NCI-H2227 (cell line): ENCODE results near the gene UBIAD1.
"Not testable (repeated sequence)": the region's sequence is repeated elsewhere in the genome, so short reads cannot be mapped to it uniquely, and the experiment has no call there.

ENCODE experiments used
- DNase-seq: peaks from one replicate; lab custom pipeline; 2025; ENCODE audit not compliant: unreplicated experiment; lab: John Stamatoyannopoulos, UW

The UBIAD1 gene

GRCh38 chr1:11279630-11280029 lies 6.6 kb downstream of the UBIAD1 start:
- DNase-seq: no peak

GRCh38 chr1:11280719-11281376 lies 7.8 kb downstream of the UBIAD1 start:
- no peak for DNase-seq

GRCh38 chr1:11281518-11282331 lies 8.7 kb downstream of the UBIAD1 start:
- DNase-seq: no peak

GRCh38 chr1:11283151-11283550 lies 10.2 kb downstream of the UBIAD1 start:
- DNase-seq: no peak

- DNase-seq: no peak
Observed at GRCh38 chr1:11284784-11285183, 11.8 kb downstream of the UBIAD1 start.

- DNase-seq: peak; percentile 32
Observed at GRCh38 chr1:11285883-11286734, 13.1 kb downstream of the UBIAD1 start.

GRCh38 chr1:11286735-11287410 lies 13.9 kb downstream of the UBIAD1 start:
- peak; percentile 42 for DNase-seq

- peak; percentile 92 for DNase-seq
Observed at GRCh38 chr1:11289064-11289463, 16.1 kb downstream of the UBIAD1 start.

- DNase-seq: no peak
Observed at GRCh38 chr1:11291049-11291448, 18.1 kb downstream of the UBIAD1 start.

- no peak for DNase-seq
Observed at GRCh38 chr1:11293856-11294255, 20.9 kb downstream of the UBIAD1 start.

GRCh38 chr1:11294951-11295350 lies 22.0 kb downstream of the UBIAD1 start:
- no peak for DNase-seq

- DNase-seq: no peak
Observed at GRCh38 chr1:11295905-11296304, 22.9 kb downstream of the UBIAD1 start.

- DNase-seq: not testable (repeated sequence)
Observed at GRCh38 chr1:11297774-11298173, 24.8 kb downstream of the UBIAD1 start.

GRCh38 chr1:11298390-11299224 lies 25.6 kb downstream of the UBIAD1 start:
- DNase-seq: no peak

- no peak for DNase-seq
Observed at GRCh38 chr1:11299225-11299574, 26.2 kb downstream of the UBIAD1 start.

GRCh38 chr1:11301601-11302000 lies 28.6 kb downstream of the UBIAD1 start:
- peak; percentile 64 for DNase-seq

GRCh38 chr1:11302366-11302765 lies 29.4 kb downstream of the UBIAD1 start:
- no peak for DNase-seq

GRCh38 chr1:11305516-11305915 lies 32.5 kb downstream of the UBIAD1 start:
- not testable (repeated sequence) for DNase-seq

- no peak for DNase-seq
Observed at GRCh38 chr1:11307852-11308251, 34.9 kb downstream of the UBIAD1 start.

- no peak for DNase-seq
Observed at GRCh38 chr1:11308699-11309224, 35.8 kb downstream of the UBIAD1 start.
